Amniotic epithelial cell (primary cell): ENCODE data around the gene CDHR5.

Experiments used
- DNase-seq: peaks from one replicate; pipeline ENCODE4 v3.0.0-alpha.2; 2010; ENCODE audit warnings: low read depth

The CDHR5 gene

DNA sequence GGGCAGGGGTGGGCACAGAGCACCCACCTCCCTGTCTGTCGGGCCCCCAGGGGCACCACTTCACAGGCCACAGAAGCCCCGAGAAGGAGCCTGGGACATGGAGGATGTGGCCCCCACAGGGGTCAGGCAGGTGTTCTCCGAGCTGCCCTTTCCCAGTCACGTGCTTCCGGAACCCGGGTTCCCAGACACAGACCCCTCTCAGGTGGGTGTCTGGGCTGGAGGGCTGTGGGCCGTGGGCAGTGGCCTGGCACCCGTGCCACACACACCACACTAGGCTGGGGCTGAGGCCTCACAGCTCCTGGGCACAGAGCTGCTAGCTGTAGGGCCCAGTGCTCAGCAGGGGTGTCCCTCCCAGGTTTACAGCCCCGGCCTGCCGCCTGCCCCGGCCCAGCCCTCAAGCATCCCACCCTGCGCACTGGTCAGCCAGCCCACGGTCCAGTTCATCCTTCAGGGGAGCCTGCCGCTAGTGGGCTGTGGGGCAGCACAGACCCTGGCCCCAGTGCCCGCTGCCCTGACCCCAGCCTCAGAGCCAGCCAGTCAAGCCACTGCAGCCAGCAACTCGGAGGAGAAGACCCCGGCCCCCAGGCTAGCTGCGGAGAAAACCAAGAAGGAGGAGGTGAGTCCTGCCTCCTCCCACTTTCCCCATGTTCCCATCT is 14.5 kb downstream of the CDHR5 start:
- DNase-seq, result no peak

GRCh38 chr11:609341-609811 is 15.4 kb downstream of the CDHR5 start:
- DNase-seq, result no peak

- no peak for DNase-seq
Measured at GRCh38 chr11:608791-609251, 15.9 kb downstream of the CDHR5 start.

DNA sequence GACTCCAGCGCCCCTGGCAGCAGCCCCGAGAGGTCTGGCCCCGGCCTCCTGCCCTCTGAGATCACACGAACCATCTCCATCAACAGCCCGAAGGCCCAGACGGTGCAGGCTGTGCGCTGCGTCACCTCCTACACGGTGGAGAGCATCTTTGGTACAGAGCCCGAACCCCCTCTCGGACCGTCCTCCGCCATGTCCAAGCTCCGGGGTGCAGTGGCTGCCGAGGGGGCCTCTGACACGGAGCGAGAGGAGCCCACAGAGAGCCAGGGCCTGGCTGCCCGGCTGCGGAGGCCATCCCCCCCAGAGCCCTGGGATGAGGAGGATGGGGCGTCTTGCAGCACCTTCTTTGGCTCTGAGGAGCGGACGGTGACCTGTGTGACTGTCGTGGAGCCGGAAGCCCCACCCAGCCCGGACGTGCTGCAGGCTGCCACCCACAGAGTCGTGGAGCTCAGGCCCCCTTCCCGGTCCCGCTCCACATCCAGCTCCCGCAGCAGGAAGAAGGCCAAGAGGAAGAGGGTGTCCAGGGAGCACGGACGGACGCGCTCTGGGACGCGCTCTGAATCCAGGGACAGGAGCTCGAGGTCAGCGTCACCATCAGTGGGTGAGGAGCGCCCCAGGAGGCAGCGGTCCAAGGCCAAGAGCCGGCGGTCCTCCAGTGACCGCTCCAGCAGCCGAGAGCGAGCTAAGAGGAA is 16.6 kb downstream of the CDHR5 start:
- no peak for DNase-seq

DNA sequence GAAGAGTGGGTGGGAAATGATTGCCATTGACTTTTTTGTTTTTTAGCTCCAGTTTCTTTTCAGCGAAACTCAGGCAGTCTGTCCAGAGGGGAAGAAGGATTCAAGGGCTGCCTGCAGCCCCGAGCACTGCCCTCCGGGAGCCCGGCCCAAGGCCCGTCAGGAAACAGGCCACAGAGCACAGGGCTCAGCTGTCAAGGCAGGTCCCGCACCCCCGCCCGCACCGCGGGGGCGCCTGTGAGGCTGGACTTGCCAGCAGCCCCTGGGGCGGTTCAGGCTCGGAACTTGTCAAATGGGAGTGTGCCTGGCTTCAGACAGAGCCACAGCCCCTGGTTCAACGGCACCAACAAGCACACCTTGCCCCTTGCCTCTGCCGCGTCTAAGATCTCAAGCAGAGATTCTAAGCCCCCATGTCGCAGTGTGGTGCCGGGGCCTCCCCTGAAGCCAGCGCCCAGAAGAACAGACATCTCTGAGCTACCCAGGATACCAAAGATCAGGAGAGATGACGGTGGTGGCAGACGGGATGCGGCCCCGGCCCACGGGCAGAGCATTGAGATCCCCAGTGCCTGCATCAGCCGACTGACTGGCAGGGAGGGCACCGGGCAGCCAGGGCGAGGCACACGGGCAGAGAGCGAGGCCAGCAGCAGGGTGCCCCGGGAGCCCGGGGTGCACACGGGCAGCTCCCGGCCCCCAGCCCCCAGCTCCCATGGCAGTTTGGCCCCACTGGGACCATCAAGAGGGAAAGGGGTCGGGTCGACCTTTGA is 17.6 kb downstream of the CDHR5 start:
- no peak for DNase-seq

GRCh38 chr11:606245-606644 is 18.5 kb downstream of the CDHR5 start:
- peak; percentile 93 for DNase-seq

DNA sequence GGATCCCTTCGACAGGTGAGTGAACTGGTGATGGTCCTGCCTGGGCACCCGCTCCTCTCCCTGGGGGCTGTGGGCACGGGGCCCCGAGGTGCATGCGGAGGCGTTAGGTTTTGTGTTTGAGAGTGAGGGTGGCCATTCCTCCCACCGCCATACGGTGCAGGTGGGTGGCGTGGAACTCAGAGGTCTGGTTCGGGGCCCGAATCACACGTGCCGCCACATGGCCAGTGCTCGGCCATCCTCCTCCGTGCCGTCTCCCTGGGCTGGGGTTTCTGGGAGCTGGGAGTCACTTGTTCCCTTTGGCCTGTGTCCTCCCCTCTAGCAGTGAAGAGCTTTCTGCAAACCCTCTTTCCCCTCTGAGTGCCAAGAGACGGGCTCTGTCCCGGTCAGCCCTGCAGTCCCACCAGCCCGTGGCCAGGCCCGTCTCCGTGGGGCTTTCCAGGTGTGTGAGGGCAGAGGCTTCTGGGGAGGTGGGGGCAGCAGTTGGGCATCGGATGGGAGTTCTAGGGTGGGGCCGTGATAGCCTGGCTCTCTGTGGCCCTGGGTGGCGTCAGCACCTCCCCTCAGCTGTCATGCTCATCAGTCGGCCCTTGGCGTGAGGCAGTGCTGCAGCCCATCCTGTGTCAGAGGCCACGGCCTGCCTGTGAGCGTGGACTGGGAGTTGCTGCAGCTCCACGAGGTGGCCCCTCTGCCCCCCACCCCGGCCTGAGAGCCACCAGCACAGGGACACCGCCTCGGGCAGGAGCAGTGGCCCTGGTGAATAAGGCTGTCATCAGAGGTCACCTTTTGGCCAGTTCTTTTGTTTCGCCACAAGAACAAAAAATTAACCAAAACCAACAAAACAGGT is 19.2 kb downstream of the CDHR5 start:
- no peak for DNase-seq

DNA sequence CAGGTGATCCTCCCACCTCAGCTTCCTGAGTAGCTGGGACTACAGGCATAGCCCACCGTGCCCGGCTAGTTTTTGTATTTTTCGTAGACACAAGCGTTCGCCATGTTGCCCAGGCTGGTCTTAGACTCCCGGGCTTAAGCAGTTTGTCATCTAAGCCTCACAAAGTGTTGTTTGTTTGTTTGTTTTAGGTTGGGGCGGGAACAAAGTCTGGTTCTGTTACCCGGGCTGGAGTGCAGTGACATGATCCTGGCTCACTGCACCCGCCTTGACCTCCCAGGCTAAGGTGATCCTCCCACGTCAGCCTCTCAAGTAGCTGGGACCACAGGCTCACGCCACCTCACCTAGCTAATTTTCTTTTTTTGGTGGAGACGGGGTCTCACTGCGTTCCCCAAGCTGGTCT is 21.6 kb downstream of the CDHR5 start:
- DNase-seq, result no peak

DNA sequence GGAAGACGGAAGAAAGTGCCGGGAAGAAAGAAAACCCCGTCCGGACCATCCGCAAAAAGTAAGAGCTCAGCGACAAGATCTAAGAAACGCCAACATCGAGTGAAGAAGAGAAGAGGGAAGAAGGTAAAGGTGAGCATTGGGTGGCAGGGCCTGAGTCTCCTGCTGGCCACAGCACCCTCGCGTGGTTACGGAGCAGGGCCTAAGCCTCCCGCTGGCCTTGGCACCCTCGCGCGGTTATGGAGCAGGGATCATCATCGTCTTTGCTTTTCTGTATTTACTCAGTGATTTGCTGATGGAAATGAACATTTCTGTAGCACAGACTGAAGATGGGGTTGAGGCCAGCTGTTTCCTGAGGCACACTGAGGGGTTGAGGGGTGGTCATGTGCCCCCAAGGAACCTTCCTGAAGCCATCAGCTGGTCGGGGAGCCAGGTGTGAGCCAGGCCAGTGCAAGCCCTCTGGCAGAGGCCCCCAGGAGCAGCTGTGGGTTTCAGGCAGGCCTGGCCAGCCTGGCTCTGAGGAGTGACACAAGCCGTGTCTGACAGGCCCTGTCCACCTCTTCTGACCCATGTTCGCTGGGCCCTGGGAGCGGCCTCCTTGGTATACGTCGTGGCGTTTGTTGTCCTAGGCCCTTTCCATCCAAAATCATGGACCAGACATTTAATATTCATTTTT is 23.0 kb downstream of the CDHR5 start:
- DNase-seq, result no peak

DNA sequence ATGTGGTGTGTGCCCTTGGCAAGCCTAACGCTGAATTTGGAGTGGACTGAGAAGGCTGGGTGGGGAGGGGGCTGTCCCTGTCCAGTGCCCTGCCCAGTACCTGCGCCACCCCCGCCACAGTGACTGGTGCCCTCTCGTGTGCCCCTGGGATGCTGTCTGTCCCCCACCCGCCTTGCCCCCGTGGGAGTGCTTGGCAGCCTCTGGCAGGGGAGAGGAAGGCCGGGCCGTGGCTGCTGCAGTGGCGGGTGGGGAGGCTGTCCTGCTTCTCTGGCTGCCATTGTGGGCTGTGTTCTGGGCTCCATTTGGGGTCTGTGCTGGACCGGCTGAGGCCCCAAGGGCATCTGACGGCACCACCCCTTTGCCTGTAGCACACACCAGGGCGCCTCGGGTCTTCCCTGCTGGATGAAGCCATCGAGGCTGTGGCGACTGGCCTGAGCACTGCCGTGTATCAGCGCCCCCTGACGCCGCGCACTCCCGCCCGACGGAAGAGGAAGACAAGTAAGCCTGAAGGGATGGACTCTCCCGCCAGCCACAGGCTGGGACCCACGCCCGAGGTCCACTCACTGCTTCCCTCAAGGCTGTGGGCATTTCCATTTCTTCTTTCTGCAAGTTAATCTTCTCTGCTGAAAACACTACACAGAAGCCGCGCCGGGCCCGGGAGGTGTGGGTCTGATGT is 26.6 kb downstream of the CDHR5 start:
- DNase-seq, result no peak

DNA sequence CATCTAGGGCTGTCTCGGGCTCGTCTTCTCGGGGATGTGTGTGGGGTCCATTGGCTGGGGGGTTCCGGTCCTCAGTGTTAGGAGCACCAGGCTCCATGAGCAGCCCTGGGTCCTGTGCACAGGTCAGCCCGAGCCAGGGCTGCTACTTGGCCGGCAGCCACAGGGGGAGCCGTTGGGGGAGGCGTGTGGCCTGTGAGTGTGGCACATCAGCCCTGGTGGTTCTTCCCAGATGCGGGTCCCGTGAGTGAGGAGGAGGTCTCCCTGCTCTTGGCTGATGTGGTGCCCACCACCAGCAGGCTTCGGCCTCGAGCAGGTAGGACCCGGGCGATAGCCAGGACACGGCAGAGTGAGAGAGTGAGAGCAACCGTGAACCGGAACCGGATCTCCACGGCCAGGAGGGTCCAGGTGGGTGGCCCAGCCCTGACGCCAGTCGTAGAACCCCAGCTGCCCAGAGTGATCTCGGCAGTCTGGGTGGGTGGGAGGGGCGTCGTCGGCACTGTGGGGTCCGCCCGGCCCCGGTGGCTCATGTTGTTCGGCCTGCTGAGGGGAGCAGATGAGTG is 27.5 kb downstream of the CDHR5 start:
- no peak for DNase-seq

GRCh38 chr11:596374-596773 is 28.4 kb downstream of the CDHR5 start:
- no peak for DNase-seq

GRCh38 chr11:595400-595799 is 29.4 kb downstream of the CDHR5 start:
- DNase-seq, result no peak

- DNase-seq, result no peak
Measured at GRCh38 chr11:593347-593746, 31.4 kb downstream of the CDHR5 start.

- no peak for DNase-seq
Measured at GRCh38 chr11:592918-593317, 31.8 kb downstream of the CDHR5 start.

DNA sequence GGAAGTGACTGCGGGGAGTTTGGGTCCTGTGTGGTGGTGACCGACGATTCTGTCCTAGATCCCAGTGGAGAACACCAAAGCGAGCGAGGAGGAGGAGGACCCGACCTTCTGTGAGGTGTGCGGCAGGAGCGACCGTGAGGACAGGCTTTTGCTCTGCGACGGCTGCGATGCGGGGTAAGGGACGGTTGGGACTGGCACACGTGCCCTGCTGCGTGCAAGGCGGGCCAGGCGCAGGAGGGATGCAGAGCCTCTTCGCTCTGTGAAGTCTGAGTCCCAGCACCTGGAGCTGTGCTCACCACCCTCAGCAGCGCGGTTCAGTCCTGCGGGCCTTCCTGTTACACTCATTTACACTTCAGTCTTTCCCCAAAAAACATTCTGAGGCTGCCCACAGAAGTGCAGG is 32.3 kb downstream of the CDHR5 start:
- DNase-seq, result no peak

GRCh38 chr11:590997-591396 is 33.8 kb downstream of the CDHR5 start:
- DNase-seq, result no peak

GRCh38 chr11:589798-590197 is 35.0 kb downstream of the CDHR5 start:
- DNase-seq, result no peak

DNA sequence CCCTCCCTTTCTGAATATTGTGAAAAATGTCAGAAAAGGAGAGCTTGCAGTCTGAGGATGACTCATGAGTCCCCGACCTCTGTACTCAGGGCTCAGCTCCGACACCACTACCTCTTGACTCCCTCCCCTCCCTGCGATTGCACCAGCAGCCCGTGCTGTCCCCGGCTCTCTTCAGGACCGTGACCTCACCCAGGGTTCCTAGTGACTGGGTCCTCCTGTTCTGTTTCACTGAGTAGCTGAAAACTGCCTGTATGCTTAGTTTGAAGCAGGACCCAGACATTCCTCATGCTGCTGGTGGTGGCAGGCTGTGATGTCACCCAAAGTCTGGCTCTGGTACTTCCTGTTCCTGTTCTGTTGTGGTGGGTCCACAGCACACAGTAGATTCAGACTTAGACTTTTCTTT is 36.8 kb downstream of the CDHR5 start:
- DNase-seq, result peak; percentile 87

- no peak for DNase-seq
Measured at GRCh38 chr11:587546-587945, 37.2 kb downstream of the CDHR5 start.
